IMR-90 (cell line): ENCODE measurements around the gene KDM1A. TPM values are rescaled to one million over a fixed set of nuclear protein-coding genes. Genes with fewer than 3 reads are reported as not detected.

Experiments used
- ATAC-seq: fragments of 200-7000 bp; cut with Tn5 transposase; 2 replicates; pipeline ENCODE4 v1.9.1; 2020; ENCODE audit warnings: low read depth, mild to moderate bottlenecking, moderate library complexity
- BruUV-seq: library from RNA; stranded (reverse); fragments of 400-500 nt; replicated peaks from 2 replicates; lab custom pipeline; 2021; lab: Mats Ljungman, UMichigan
- CTCF ChIA-PET: fragments of 300-600 bp; formaldehyde crosslinking; extraction: SDS; loops from one replicate; lab custom pipeline; 2021; ENCODE audit warnings: antibody characterized with exemption; lab: Yijun Ruan, JAX
- POLR2A ChIA-PET: fragments of 300-600 bp; sonication (Branson Sonifier 250); formaldehyde crosslinking; loops from one replicate; lab custom pipeline; 2022; ENCODE audit warnings: antibody characterized with exemption; ENCODE audit not compliant: unreplicated experiment; lab: Charles Lee
- DNase-seq: peaks from one replicate; pipeline ENCODE4 v3.0.0; 2013
- H2AFZ ChIP-seq: replicated peaks from 2 replicates; pipeline ENCODE3; 2013; ENCODE audit warnings: low read length, mild to moderate bottlenecking; ENCODE audit not compliant: poor library complexity
- H2AK5ac ChIP-seq: 2 replicates; pipeline ENCODE4 v1.6.1; 2013; ENCODE audit warnings: low read depth, low read length, inconsistent platforms
- H2AK9ac ChIP-seq: replicated peaks from 2 replicates; pipeline ENCODE3; 2013; ENCODE audit warnings: mild to moderate bottlenecking, low read depth, low read length, moderate library complexity; ENCODE audit not compliant: poor library complexity
- H2BK120ac ChIP-seq: 2 replicates; pipeline ENCODE4 v1.6.1; 2013; ENCODE audit warnings: low read depth, low read length, inconsistent platforms
- H2BK15ac ChIP-seq: 3 replicates; pipeline ENCODE4 v1.6.1; 2013; ENCODE audit warnings: low read depth, low read length, inconsistent platforms
- H2BK20ac ChIP-seq: 2 replicates; pipeline ENCODE4 v1.6.1; 2013; ENCODE audit warnings: low read depth, mild to moderate bottlenecking, inconsistent platforms, low read length, moderate library complexity
- H2BK5ac ChIP-seq: 2 replicates; pipeline ENCODE4 v1.6.1; 2013; ENCODE audit warnings: mild to moderate bottlenecking, low read depth, low read length, inconsistent platforms; ENCODE audit not compliant: poor library complexity, severe bottlenecking
- H3K14ac ChIP-seq: replicated peaks from 2 replicates; pipeline ENCODE4 v1.6.1; 2013; ENCODE audit warnings: low read depth, low read length, inconsistent platforms
- H3K18ac ChIP-seq: 2 replicates; pipeline ENCODE4 v1.6.1; 2013; ENCODE audit warnings: low read depth, low read length, control low read depth
- H3K23ac ChIP-seq: 2 replicates; pipeline ENCODE4 v1.6.1; 2013; ENCODE audit warnings: low read depth, low read length, inconsistent platforms
- H3K27ac ChIP-seq: 2 replicates; pipeline ENCODE4 v1.5.1; 2013; ENCODE audit warnings: mild to moderate bottlenecking, control low read depth, low read length; ENCODE audit not compliant: insufficient read depth
- H3K27me3 ChIP-seq: 2 replicates; pipeline ENCODE4 v1.6.1; 2013; ENCODE audit warnings: low read length; ENCODE audit not compliant: control insufficient read depth, insufficient read depth
- H3K36me3 ChIP-seq: 2 replicates; pipeline ENCODE4 v1.6.1; 2013; ENCODE audit warnings: low read length, mixed read lengths; ENCODE audit not compliant: control insufficient read depth, insufficient read depth
- H3K4ac ChIP-seq: 2 replicates; pipeline ENCODE4 v1.6.1; 2013; ENCODE audit warnings: low read depth, low read length, inconsistent platforms
- H3K4me1 ChIP-seq: 2 replicates; pipeline ENCODE4 v1.6.1; 2013; ENCODE audit warnings: low read length, mixed read lengths; ENCODE audit not compliant: control insufficient read depth, insufficient read depth
- H3K4me2 ChIP-seq: 2 replicates; pipeline ENCODE4 v1.6.1; 2013; ENCODE audit warnings: low read depth, mild to moderate bottlenecking, control low read depth, low read length, moderate library complexity
- H3K4me3 ChIP-seq: 2 replicates; pipeline ENCODE4 v1.5.1; 2013; ENCODE audit warnings: low read depth, mild to moderate bottlenecking, control low read depth, low read length, moderate library complexity; ENCODE audit not compliant: insufficient read depth
- H3K56ac ChIP-seq: 2 replicates; pipeline ENCODE4 v1.6.1; 2013; ENCODE audit warnings: low read length, inconsistent platforms; ENCODE audit not compliant: insufficient read depth; ENCODE audit errors: extremely low read depth
- H3K79me1 ChIP-seq, 2 experiments: 2 replicates each; pipeline ENCODE4 v1.6.1; 2013; ENCODE audit warnings: low read length in 2 of 2, inconsistent platforms in 1 of 2, low read depth in 1 of 2
- H3K9ac ChIP-seq: 2 replicates; pipeline ENCODE4 v1.6.1; 2013; ENCODE audit warnings: low read depth, low read length, control low read depth
- H3K9me1 ChIP-seq: 2 replicates; pipeline ENCODE4 v1.6.1; 2013; ENCODE audit warnings: low read length, inconsistent platforms; ENCODE audit not compliant: insufficient read depth
- H3K9me3 ChIP-seq: 2 replicates; pipeline ENCODE4 v1.6.1; 2013; ENCODE audit warnings: low read length; ENCODE audit not compliant: control insufficient read depth, insufficient read depth
- H4K20me1 ChIP-seq: 2 replicates; pipeline ENCODE4 v1.6.1; 2013; ENCODE audit warnings: low read length, inconsistent platforms; ENCODE audit not compliant: insufficient read depth
- H4K5ac ChIP-seq: 2 replicates; pipeline ENCODE4 v1.6.1; 2013; ENCODE audit warnings: mild to moderate bottlenecking, low read depth, low read length, control low read depth
- H4K8ac ChIP-seq, 2 experiments: 2 replicates each; pipeline ENCODE4 v1.6.1; 2013; ENCODE audit warnings: low read depth in 2 of 2, low read length in 2 of 2, control low read depth in 1 of 2, inconsistent platforms in 1 of 2
- H4K91ac ChIP-seq: 2 replicates; pipeline ENCODE4 v1.6.1; 2013; ENCODE audit warnings: low read depth, low read length, inconsistent platforms; ENCODE audit not compliant: insufficient read depth
- BHLHE40 ChIP-seq: fragments of 150-350 bp; IDR thresholded peaks from 2 replicates; pipeline ENCODE4 v1.6.1; 2016; ENCODE audit warnings: mild to moderate bottlenecking, low read depth, low read length
- CEBPB ChIP-seq: IDR thresholded peaks from 2 replicates; pipeline ENCODE4 v1.6.1; 2012; ENCODE audit warnings: low read depth, low read length, improper control_type of control experiment
- CHD1 ChIP-seq: IDR thresholded peaks from 2 replicates; pipeline ENCODE4 v1.6.1; 2012; ENCODE audit warnings: low read depth, low read length, improper control_type of control experiment
- FOS ChIP-seq: fragments of 150-350 bp; IDR thresholded peaks from 2 replicates; pipeline ENCODE4 v1.6.1; 2016; ENCODE audit warnings: low read depth, low read length
- MAFK ChIP-seq: IDR thresholded peaks from 2 replicates; pipeline ENCODE4 v1.6.1; 2012; ENCODE audit warnings: low read depth, low read length, improper control_type of control experiment
- MAZ ChIP-seq: IDR thresholded peaks from 2 replicates; pipeline ENCODE4 v1.6.1; 2012; ENCODE audit warnings: low read depth, mild to moderate bottlenecking, low read length, improper control_type of control experiment, moderate library complexity, borderline replicate concordance
- MXI1 ChIP-seq: IDR thresholded peaks from 2 replicates; pipeline ENCODE4 v1.6.1; 2012; ENCODE audit warnings: low read depth, mild to moderate bottlenecking, low read length, moderate library complexity, borderline replicate concordance
- NFE2L2 ChIP-seq: fragments of 150-350 bp; IDR thresholded peaks from 2 replicates; pipeline ENCODE4 v1.6.1; 2016; ENCODE audit warnings: low read depth, mild to moderate bottlenecking, low read length
- POLR2A ChIP-seq: IDR thresholded peaks from 2 replicates; pipeline ENCODE4 v1.6.1; 2012; ENCODE audit warnings: mild to moderate bottlenecking, low read depth, low read length
- RAD21 ChIP-seq: IDR thresholded peaks from 2 replicates; pipeline ENCODE4 v1.6.1; 2012; ENCODE audit warnings: low read length, improper control_type of control experiment
- RCOR1 ChIP-seq: IDR thresholded peaks from 2 replicates; pipeline ENCODE4 v1.6.1; 2012; ENCODE audit warnings: mild to moderate bottlenecking, low read length, improper control_type of control experiment; ENCODE audit not compliant: insufficient replicate concordance
- RFX5 ChIP-seq: IDR thresholded peaks from 2 replicates; pipeline ENCODE4 v1.8.0; 2012; ENCODE audit warnings: low read depth, mild to moderate bottlenecking, low read length, moderate library complexity
- SMC3 ChIP-seq: fragments of 150-350 bp; IDR thresholded peaks from 2 replicates; pipeline ENCODE4 v1.6.1; 2016; ENCODE audit warnings: low read depth, mild to moderate bottlenecking, antibody characterized with exemption, low read length, moderate library complexity
- WGBS, 2 experiments: methylation state at CpG; one replicate each; pipeline versions ENCODE4 v1.1.5 to v1.1.7; 2013; ENCODE audit warnings: missing lambda C conversion rate in 2 of 2; ENCODE audit not compliant: insufficient read length in 1 of 2; ENCODE audit errors: extremely low coverage in 2 of 2; 5-methylcytosine and 5-hydroxymethylcytosine counted together
- dilution Hi-C: fragments of 300-500 bp; cut with HindIII; formaldehyde crosslinking; loops from one replicate; pipeline ENCODE4 v1.14.3; 2018; ENCODE audit warnings: low sequenced_read_pairs; ENCODE audit not compliant: unreplicated experiment
- in situ Hi-C: fragments of 300-500 bp; cut with MboI; formaldehyde crosslinking; loops from 3 replicates; pipeline ENCODE4 v1.14.3; 2019; ENCODE audit warnings: low sequenced_read_pairs, inconsistent platforms, mixed read lengths
- intact Hi-C: fragments of 100-400 bp; cut with micrococcal nuclease; formaldehyde crosslinking; loops from 2 replicates; pipeline ENCODE4 v1.10.0; 2022
- polyA plus RNA-seq, 3 experiments: library from polyadenylated mRNA; depleted of rRNA; stranded (reverse); fragments of >200 nt; gene quantifications; 2 replicates each; pipeline ENCODE4 v1.2.3, GENCODE V29; 2012; ENCODE audit warnings: low replicate concordance in 1 of 3
- total RNA-seq: library from RNA; depleted of rRNA; stranded (reverse); fragments of >200 nt; gene quantifications from 2 replicates; pipeline ENCODE4 v1.2.3, GENCODE V29; 2012
- TF ChIP-seq, protein P1 (sequence below): conservative IDR thresholded peaks from 2 replicates; pipeline ENCODE4 v1.5.1; 2012; ENCODE audit warnings: mild to moderate bottlenecking, low read depth, low read length, improper control_type of control experiment
- TF ChIP-seq, protein P2 (sequence below): fragments of 150-350 bp; IDR thresholded peaks from 2 replicates; pipeline ENCODE4 v1.6.1; 2017; ENCODE audit warnings: mild to moderate bottlenecking, antibody characterized with exemption, low read length, low read depth
- TF ChIP-seq, protein P3 (sequence below): fragments of 150-350 bp; IDR thresholded peaks from 2 replicates; pipeline ENCODE4 v1.6.1; 2016; ENCODE audit warnings: low read depth, mild to moderate bottlenecking, low read length, moderate library complexity, borderline replicate concordance

KDM1A gene
- total and polyA plus RNA-seq, 2 of the 4 experiments (the other 2 are of a cell fraction): 58.7 to 104 TPM

DNA sequence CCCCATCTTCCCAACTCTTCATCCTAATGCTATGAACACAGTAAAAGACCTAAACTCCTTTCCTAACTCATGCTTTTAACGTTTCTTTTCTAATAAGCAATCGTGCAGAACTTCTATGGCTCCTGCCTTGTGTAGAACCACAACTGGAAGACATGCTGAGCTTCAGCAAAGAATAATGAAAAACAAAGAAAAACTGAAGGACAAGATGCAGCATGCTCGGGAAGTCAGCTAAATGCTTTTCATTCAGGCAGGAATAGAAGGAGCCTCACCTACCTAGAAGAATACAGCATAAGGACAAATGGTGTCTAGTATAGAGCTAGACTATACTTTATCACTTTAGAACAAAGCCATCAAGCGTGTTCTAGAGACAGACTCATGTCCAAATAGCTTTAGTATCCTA is 103.5 kb downstream of the KDM1A start:
- H4K8ac ChIP-seq: no peak overlapping the region
- POLR2A ChIA-PET: no interaction called here
- no peaks in the 10 kb centered on the region for H3K36me3 ChIP-seq
- no peak overlapping the region for H3K56ac ChIP-seq
- H2AFZ ChIP-seq: no peak overlapping the region
- no peak overlapping the region for H3K27ac ChIP-seq
- dilution Hi-C loops: no loop called here
- DNase-seq (no peak), ATAC-seq (no peak)
- H3K9ac ChIP-seq: no peak overlapping the region; the same call in 1 of the 2 replicates
- H4K5ac ChIP-seq: no peak overlapping the region
- H3K9me1 ChIP-seq: peaks cover 25% of the 10 kb centered on the region
- H3K23ac ChIP-seq: 0 out of 2 replicates have a peak overlapping the region, but pooled peaks have one; percentile 21
- no peaks in the 10 kb centered on the region for H3K27me3 ChIP-seq
- H3K9me3 ChIP-seq: no peaks in the 10 kb centered on the region
- H2AK5ac ChIP-seq: no peak overlapping the region
- no peak overlapping the region for H3K4me3 ChIP-seq
- in situ Hi-C loops: no loop called here
- no peak overlapping the region for H2BK20ac ChIP-seq
- H2BK5ac ChIP-seq: peak overlapping the region; percentile 55
- no peak overlapping the region for H2BK120ac ChIP-seq
- intact Hi-C loops: no loop called here
- peaks cover 19% of the 10 kb centered on the region for H3K4me1 ChIP-seq
- H3K14ac ChIP-seq: peak overlapping the region; percentile 10; the same call in 1 of the 2 replicates
- no TSS peak for BruUV-seq
- TF ChIP-seq RFX5 (no peak), MAFK (no peak), FOS (no peak), RCOR1 (no peak), MXI1 (no peak), BHLHE40 (no peak), POLR2A (no peak), SMC3 (no peak), CEBPB (no peak), NFE2L2 (no peak), MAZ (no peak), CHD1 (no peak), RAD21 (no peak)
- TF ChIP-seq, protein P1, sequence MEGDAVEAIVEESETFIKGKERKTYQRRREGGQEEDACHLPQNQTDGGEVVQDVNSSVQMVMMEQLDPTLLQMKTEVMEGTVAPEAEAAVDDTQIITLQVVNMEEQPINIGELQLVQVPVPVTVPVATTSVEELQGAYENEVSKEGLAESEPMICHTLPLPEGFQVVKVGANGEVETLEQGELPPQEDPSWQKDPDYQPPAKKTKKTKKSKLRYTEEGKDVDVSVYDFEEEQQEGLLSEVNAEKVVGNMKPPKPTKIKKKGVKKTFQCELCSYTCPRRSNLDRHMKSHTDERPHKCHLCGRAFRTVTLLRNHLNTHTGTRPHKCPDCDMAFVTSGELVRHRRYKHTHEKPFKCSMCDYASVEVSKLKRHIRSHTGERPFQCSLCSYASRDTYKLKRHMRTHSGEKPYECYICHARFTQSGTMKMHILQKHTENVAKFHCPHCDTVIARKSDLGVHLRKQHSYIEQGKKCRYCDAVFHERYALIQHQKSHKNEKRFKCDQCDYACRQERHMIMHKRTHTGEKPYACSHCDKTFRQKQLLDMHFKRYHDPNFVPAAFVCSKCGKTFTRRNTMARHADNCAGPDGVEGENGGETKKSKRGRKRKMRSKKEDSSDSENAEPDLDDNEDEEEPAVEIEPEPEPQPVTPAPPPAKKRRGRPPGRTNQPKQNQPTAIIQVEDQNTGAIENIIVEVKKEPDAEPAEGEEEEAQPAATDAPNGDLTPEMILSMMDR: no peak
- TF ChIP-seq, protein P2, sequence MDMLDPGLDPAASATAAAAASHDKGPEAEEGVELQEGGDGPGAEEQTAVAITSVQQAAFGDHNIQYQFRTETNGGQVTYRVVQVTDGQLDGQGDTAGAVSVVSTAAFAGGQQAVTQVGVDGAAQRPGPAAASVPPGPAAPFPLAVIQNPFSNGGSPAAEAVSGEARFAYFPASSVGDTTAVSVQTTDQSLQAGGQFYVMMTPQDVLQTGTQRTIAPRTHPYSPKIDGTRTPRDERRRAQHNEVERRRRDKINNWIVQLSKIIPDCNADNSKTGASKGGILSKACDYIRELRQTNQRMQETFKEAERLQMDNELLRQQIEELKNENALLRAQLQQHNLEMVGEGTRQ: no peak
- TF ChIP-seq, protein P3, sequence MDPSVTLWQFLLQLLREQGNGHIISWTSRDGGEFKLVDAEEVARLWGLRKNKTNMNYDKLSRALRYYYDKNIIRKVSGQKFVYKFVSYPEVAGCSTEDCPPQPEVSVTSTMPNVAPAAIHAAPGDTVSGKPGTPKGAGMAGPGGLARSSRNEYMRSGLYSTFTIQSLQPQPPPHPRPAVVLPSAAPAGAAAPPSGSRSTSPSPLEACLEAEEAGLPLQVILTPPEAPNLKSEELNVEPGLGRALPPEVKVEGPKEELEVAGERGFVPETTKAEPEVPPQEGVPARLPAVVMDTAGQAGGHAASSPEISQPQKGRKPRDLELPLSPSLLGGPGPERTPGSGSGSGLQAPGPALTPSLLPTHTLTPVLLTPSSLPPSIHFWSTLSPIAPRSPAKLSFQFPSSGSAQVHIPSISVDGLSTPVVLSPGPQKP: no peak
- H4K20me1 ChIP-seq: peaks cover 81% of the 10 kb centered on the region
- WGBS, 2 experiments: no CpG with 5 or more reads among the region's 4 CpGs
- no peak overlapping the region for H2BK15ac ChIP-seq
- CTCF ChIA-PET: interaction anchor here (0.5 kb wide), 1 partner anchor 19 kb away, joined by 3 read pairs; no protein-coding TSS in a partner anchor
- no peak overlapping the region for H3K4ac ChIP-seq
- peak overlapping the region; percentile 28; the same call in 1 of the 2 replicates for H3K18ac ChIP-seq
- H4K91ac ChIP-seq: no peak overlapping the region
- H3K79me1 ChIP-seq: peaks cover 13 to 89% of the 10 kb centered on the region in 2 experiments; a peak in 3 of 4 replicates
- peak overlapping the region; percentile 66; the same call in 1 of the 2 replicates for H3K4me2 ChIP-seq
- H2AK9ac ChIP-seq: no peak overlapping the region
